ENCODE results near the gene SPEG.

DNA sequence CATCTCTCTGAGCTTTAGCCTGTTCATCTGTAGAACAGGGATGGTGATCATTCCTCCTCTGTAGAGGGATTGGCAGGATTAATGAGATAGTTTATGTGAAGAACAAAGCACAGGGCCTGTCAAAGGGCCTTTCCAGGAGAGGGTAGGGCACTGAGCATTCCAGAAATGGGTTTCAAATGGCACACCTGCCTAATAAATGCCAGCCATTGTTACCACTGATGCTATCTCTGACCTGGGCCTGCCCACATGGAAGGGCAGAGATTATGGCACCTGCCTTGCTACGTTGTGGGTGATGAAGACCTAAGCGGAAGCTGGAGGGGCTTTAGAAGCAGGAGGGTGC is 33.1 kb downstream of the SPEG start:
- TF ChIP-seq, protein P1, sequence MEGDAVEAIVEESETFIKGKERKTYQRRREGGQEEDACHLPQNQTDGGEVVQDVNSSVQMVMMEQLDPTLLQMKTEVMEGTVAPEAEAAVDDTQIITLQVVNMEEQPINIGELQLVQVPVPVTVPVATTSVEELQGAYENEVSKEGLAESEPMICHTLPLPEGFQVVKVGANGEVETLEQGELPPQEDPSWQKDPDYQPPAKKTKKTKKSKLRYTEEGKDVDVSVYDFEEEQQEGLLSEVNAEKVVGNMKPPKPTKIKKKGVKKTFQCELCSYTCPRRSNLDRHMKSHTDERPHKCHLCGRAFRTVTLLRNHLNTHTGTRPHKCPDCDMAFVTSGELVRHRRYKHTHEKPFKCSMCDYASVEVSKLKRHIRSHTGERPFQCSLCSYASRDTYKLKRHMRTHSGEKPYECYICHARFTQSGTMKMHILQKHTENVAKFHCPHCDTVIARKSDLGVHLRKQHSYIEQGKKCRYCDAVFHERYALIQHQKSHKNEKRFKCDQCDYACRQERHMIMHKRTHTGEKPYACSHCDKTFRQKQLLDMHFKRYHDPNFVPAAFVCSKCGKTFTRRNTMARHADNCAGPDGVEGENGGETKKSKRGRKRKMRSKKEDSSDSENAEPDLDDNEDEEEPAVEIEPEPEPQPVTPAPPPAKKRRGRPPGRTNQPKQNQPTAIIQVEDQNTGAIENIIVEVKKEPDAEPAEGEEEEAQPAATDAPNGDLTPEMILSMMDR (IDR thresholded peaks at IDR 0.05 in 2 of 3, conservative IDR thresholded peaks at IDR 0.05 in 1 of 3; ENCODE audit: borderline replicate concordance in 1 of 3, insufficient read depth in 1 of 3, low read depth in 2 of 3, low read length in 2 of 3), result no peak
- TF ChIP-seq POLR2AphosphoS5 (IDR thresholded peaks at IDR 0.05; ENCODE audit: low read depth, low read length) (no peak), CEBPB (IDR thresholded peaks at IDR 0.05; ENCODE audit: low read depth) (no peak), SP1 (IDR thresholded peaks at IDR 0.05; ENCODE audit: low read depth) (no peak)
